Activated T-cell treated with anti-CD3 and anti-CD28 coated beads, Interleukin-2, amount 50 U/mL, for 72 hours (primary cell): ENCODE data around the gene DNAH2. TPM values are rescaled to one million over a fixed set of nuclear protein-coding genes. Genes with fewer than 3 reads are reported as not detected.
A peak's percentile ranks its signal among the peaks of the same experiment; 100 is the strongest.

Source experiments
- ATAC-seq, 2 donors: fragments of 150-1000 bp; cut with Tn5 transposase; replicated peaks in 1 of 2; 2 replicates each; pipeline ENCODE4 v1.10.0; 2021; ENCODE audit warnings: moderate library complexity in 2 of 2, mild to moderate bottlenecking in 1 of 2
- DNase-seq, 2 donors: peaks; one replicate each; pipeline ENCODE4 v3.0.0; 2021 to 2022; ENCODE audit warnings: mixed read lengths in 1 of 2
- H3K27ac Mint-ChIP-seq: one replicate; pipeline ENCODE4 v1.8.0; 2022; ENCODE audit warnings: mild to moderate bottlenecking, moderate library complexity, mixed read lengths
- H3K27me3 Mint-ChIP-seq: one replicate; pipeline ENCODE4 v1.8.0; 2022; ENCODE audit warnings: low read depth, mixed read lengths
- H3K36me3 Mint-ChIP-seq, 2 donors: one replicate each; pipeline ENCODE4 v1.8.0; 2022; ENCODE audit warnings: mixed read lengths in 2 of 2, mild to moderate bottlenecking in 1 of 2; ENCODE audit not compliant: insufficient read depth in 2 of 2
- H3K4me1 Mint-ChIP-seq: one replicate; pipeline ENCODE4 v1.8.0; 2022; ENCODE audit warnings: low read depth, mixed read lengths
- H3K4me3 Mint-ChIP-seq, 2 donors: one replicate each; pipeline ENCODE4 v1.8.0; 2022; ENCODE audit warnings: mild to moderate bottlenecking in 2 of 2, mixed read lengths in 2 of 2, moderate library complexity in 2 of 2
- H3K9me3 Mint-ChIP-seq, 2 donors: one replicate each; pipeline ENCODE4 v1.8.0; 2022; ENCODE audit warnings: mixed read lengths in 2 of 2
- total RNA-seq, 2 donors: library from RNA; stranded (reverse); gene quantifications; one replicate each; pipeline ENCODE4 v1.2.3, GENCODE V29; 2022

DNAH2 gene
- total RNA-seq, 2 donors from 2014 or later = 0.05 to 0.07 TPM

GRCh38 chr17:7706631-7707354 is 10.8 kb upstream of the DNAH2 start:
- Mint-ChIP-seq H3K36me3 (peaks cover 0 to 3% of the 10 kb centered on the region in 2 donors), H3K9me3 (no peaks in the 10 kb centered on the region), H3K27ac (no peak overlapping the region), H3K4me1 (peaks cover 36% of the 10 kb centered on the region), H3K4me3 (peak overlapping the region in 1 of 2 donors; percentile 64), H3K27me3 (peaks cover 54% of the 10 kb centered on the region)
- no peak for ATAC-seq
- DNase-seq = no peak

DNA sequence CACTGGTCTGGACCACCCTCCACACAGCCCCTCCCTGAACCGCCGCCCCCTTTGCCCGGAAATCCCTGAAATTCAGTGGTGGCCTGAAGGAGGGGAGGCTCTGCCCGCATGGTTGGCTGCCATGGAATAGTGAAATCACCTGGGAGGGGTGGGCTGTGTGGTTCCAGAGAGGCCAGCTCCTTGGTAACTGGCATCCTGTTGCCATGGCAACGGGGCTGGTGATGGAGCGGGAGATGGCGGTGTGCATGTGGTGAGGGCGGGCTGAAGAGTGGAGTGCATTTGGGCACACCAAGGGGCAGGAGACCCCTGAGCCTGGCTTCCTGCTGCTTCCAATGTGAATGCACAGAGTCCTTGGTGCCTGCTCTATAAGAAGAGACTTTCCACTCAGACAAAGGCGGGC is 10.1 kb upstream of the DNAH2 start:
- DNase-seq (no peak), ATAC-seq (no peak)
- H3K4me3 Mint-ChIP-seq = no peak overlapping the region
- H3K27me3 Mint-ChIP-seq = peaks cover 59% of the 10 kb centered on the region
- H3K9me3 Mint-ChIP-seq = no peaks in the 10 kb centered on the region
- no peak overlapping the region for H3K27ac Mint-ChIP-seq
- H3K4me1 Mint-ChIP-seq = peaks cover 36% of the 10 kb centered on the region
- no peaks in the 10 kb centered on the region for H3K36me3 Mint-ChIP-seq

DNA sequence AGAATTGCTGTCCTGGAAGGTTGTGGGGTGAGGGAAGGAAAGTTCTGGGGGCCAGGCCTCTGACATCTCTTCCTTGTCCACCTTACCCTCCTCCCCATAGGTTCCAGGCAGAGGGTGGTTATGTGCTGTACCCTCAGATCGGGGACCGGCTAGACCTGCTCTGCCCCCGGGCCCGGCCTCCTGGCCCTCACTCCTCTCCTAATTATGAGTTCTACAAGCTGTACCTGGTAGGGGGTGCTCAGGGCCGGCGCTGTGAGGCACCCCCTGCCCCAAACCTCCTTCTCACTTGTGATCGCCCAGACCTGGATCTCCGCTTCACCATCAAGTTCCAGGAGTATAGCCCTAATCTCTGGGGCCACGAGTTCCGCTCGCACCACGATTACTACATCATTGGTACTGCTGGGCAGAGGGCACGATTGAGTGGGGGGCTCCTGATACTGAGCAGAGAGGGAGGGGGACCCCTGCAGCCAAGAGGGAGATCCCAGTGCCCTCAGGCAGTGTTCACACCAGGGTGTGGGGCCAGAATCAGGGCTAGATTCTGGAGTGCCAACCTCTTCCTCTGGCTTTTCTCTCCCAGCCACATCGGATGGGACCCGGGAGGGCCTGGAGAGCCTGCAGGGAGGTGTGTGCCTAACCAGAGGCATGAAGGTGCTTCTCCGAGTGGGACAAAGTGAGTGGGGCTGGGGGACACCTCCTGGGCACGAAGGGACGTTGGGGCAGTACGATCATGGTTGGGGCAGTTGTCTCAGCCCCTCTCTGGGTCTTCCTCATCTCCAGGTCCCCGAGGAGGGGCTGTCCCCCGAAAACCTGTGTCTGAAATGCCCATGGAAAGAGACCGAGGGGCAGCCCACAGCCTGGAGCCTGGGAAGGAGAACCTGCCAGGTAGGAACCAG is 9.4 kb upstream of the DNAH2 start:
- H3K9me3 Mint-ChIP-seq = no peaks in the 10 kb centered on the region
- no peak overlapping the region for H3K4me3 Mint-ChIP-seq
- H3K27me3 Mint-ChIP-seq = peaks cover 64% of the 10 kb centered on the region
- no peak overlapping the region for H3K27ac Mint-ChIP-seq
- peaks cover 36% of the 10 kb centered on the region for H3K4me1 Mint-ChIP-seq
- no peak for DNase-seq
- no peaks in the 10 kb centered on the region for H3K36me3 Mint-ChIP-seq
- ATAC-seq = no peak

DNA sequence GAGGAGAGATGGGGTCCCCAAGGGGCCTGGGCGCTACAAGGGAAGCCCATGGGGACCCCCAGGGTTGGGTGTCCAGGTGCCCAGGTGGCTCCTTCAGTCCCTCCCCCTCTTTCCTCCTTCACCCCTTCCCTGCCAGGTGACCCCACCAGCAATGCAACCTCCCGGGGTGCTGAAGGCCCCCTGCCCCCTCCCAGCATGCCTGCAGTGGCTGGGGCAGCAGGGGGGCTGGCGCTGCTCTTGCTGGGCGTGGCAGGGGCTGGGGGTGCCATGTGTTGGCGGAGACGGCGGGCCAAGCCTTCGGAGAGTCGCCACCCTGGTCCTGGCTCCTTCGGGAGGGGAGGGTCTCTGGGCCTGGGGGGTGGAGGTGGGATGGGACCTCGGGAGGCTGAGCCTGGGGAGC is 8.5 kb upstream of the DNAH2 start:
- no peak for DNase-seq
- Mint-ChIP-seq H3K4me3 (no peak overlapping the region), H3K4me1 (peaks cover 28% of the 10 kb centered on the region), H3K27ac (no peak overlapping the region), H3K27me3 (peaks cover 65% of the 10 kb centered on the region), H3K36me3 (no peaks in the 10 kb centered on the region), H3K9me3 (no peaks in the 10 kb centered on the region)
- no peak for ATAC-seq

DNA sequence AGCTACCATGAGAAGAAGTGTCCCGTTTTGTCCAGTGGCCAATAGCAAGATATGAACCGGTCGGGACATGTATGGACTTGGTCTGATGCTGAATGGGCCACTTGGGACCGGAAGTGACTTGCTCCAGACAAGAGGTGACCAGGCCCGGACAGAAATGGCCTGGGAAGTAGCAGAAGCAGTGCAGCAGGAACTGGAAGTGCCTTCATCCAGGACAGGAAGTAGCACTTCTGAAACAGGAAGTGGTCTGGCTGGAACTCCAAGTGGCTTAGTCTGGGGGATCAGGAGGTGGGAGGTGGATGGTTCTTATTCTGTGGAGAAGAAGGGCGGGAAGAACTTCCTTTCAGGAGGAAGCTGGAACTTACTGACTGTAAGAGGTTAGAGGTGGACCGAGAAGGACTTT is 7.2 kb upstream of the DNAH2 start:
- Mint-ChIP-seq H3K36me3 (no peaks in the 10 kb centered on the region), H3K27me3 (peaks cover 65% of the 10 kb centered on the region)

DNA sequence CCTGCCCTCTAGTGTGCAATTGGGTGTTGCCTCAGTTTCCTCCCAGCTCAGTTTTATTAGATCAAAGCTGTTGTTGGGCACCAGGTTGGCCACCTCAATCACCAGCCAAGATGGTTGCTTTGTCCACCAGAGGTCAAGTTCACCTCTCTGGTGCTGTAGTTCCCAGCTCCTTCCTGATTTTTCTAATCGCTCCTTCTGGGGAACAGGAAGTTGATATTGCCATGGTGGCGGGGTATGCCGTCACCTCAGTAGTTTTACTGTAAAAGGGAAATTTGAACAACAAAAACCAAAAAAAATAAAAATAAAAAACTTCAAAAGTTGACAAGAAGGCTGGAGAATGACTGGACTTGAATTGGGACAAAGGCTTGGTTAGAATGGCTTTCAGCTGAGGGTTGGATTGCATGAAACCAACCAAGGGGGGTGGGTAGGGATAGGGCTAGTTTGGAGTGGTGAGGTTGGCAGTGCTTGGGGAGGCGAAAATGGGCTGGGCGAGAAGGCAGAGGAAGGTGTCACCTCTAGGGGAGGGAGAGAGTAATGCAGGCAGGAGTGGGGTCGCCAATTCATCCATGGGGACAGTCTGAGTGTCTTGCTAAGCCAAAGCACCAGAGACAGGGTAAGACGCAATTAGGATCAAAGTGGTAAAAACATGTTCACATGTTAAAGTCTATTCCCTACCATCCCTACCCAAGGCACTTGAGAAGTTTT is 6.3 kb upstream of the DNAH2 start:
- no peak overlapping the region for H3K4me3 Mint-ChIP-seq
- H3K27me3 Mint-ChIP-seq = peaks cover 66% of the 10 kb centered on the region
- no peak for DNase-seq
- H3K27ac Mint-ChIP-seq = no peak overlapping the region
- peak; percentile 35 to 38 for ATAC-seq
- H3K4me1 Mint-ChIP-seq = peaks cover 15% of the 10 kb centered on the region
- no peaks in the 10 kb centered on the region for H3K9me3 Mint-ChIP-seq
- no peaks in the 10 kb centered on the region for H3K36me3 Mint-ChIP-seq

More for the DNA sequence above, 7.2 kb upstream of the DNAH2 start:
- H3K4me1 Mint-ChIP-seq = peaks cover 20% of the 10 kb centered on the region
- DNase-seq (no peak), ATAC-seq (no peak)
- H3K9me3 Mint-ChIP-seq = no peaks in the 10 kb centered on the region
- H3K27ac Mint-ChIP-seq = no peak overlapping the region
- H3K4me3 Mint-ChIP-seq = no peak overlapping the region

DNA sequence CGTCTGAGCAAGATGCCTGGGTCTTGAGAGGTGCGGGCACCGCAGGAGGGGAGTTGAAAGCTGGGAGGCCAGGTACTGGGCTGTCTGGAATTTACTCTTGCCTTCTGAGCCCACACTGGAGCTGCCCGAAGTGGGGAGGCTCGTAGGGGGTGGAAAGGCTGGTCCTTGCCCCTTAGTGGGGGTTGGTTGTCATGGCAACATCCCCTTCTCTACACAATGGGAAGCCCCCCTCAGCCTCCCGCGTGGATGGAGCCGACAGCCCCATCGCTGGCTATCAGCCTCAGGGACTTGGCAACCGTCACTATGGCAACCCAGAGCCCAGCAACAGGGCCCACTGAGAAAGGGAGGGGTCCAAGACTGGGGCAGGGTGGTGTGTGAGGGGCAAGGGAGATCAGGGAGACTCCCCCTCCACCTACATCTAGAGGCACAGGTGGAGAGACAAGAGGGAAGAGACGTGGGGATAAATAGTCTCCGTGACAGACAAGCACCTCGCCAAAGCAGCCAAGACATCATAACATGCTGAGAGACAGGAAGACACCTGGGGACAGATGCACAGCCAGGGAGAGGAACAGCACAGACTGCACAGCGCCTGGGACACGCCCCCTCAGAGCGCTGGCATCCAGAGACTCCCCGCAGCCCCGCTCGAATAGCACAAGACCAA is 5.3 kb upstream of the DNAH2 start:
- Mint-ChIP-seq H3K4me3 (no peak overlapping the region), H3K9me3 (no peaks in the 10 kb centered on the region), H3K36me3 (no peaks in the 10 kb centered on the region), H3K27ac (no peak overlapping the region), H3K4me1 (peaks cover 18% of the 10 kb centered on the region), H3K27me3 (peaks cover 66% of the 10 kb centered on the region)
- DNase-seq = no peak
- ATAC-seq = no peak

DNA sequence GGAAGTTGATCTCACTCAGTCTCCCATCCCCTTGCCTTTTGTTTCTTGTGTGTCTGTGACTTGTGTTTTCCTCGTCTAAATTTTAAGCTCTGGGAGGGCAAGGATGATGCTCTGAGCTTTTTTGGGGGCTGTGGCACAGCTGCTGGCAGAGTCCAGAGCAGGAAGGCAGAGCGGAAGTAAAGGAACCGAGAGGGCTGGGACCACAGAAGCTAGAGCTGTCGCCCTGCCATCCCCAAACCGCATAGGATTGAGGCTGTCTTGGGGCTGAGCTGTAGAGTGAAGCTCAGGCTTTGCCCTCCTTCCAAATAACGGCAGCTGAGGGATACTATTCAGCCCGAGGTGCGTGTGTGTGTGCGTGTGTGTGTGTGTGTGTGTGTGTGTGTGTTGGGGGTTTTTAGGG is 3.8 kb upstream of the DNAH2 start:
- Mint-ChIP-seq H3K36me3 (no peaks in the 10 kb centered on the region), H3K4me3 (no peak overlapping the region), H3K27me3 (peaks cover 79% of the 10 kb centered on the region), H3K9me3 (no peaks in the 10 kb centered on the region), H3K27ac (no peak overlapping the region), H3K4me1 (peaks cover 31% of the 10 kb centered on the region)
- ATAC-seq = no peak
- DNase-seq = no peak

GRCh38 chr17:7714721-7715594 is 2.6 kb upstream of the DNAH2 start:
- DNase-seq = no peak
- Mint-ChIP-seq H3K36me3 (no peaks in the 10 kb centered on the region), H3K27me3 (peaks cover 86% of the 10 kb centered on the region), H3K9me3 (no peaks in the 10 kb centered on the region), H3K4me3 (no peak overlapping the region), H3K4me1 (peaks cover 29% of the 10 kb centered on the region), H3K27ac (no peak overlapping the region)
- no peak for ATAC-seq

DNA sequence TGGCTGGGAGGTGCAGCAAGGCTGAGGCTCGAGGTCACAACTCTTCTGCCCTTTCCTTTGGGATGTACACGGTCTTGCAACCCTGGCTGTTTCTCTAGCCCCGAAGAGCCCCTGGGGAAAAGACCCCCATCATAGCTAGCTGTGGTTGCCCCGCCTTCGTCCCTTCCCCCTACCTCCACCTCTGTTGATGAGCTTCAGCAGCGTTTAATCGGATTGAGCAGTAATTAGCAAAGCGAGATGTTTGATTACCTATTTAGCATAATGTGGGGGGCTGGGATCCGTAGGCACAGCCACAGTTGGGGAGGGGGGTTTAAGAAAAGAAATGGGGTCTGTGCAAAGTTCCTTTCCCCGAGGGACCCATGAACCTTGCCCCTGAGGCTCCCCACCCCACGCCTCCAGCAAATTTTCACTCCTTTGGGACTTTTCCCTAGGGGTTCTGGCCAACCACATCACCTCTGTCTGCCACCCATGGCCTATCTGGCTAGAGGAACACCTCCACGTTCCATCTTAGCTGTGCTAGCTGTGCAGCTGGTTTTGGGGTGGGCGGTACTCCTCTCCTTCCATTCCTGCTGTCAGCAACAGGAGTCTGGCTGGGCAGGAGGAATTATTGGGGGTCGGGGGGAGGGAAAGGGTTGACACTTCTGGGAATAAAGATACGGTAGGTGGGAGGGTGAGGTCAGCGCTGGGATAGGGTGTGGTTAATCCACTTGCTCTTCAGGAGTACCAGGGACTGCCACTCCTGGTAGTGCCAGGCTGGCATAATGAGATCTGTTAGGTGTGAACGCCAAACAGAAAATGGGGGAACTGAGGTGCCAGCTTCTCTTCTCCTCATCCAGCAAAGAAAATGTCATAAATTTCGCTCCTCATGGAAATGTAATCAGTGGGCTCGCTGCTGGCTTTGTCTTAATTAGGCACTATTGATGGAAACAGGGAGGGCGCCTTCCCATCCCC is 1.3 kb upstream of the DNAH2 start:
- H3K36me3 Mint-ChIP-seq = no peaks in the 10 kb centered on the region
- no peak overlapping the region for H3K27ac Mint-ChIP-seq
- H3K27me3 Mint-ChIP-seq = peaks cover 88% of the 10 kb centered on the region
- no peak for ATAC-seq
- peaks cover 23% of the 10 kb centered on the region for H3K4me1 Mint-ChIP-seq
- H3K4me3 Mint-ChIP-seq = peak overlapping the region; percentile 88
- no peaks in the 10 kb centered on the region for H3K9me3 Mint-ChIP-seq
- DNase-seq = no peak

GRCh38 chr17:7717756-7718350 is 309 bp downstream of the DNAH2 start:
- Mint-ChIP-seq H3K4me3 (peak overlapping the region; percentile 88), H3K36me3 (no peaks in the 10 kb centered on the region), H3K27me3 (peaks cover 86% of the 10 kb centered on the region), H3K27ac (no peak overlapping the region), H3K9me3 (no peaks in the 10 kb centered on the region), H3K4me1 (peaks cover 23% of the 10 kb centered on the region)
- ATAC-seq = peak in 1 of 2 donors; percentile 45
- peak in 1 of 2 donors; percentile 33 for DNase-seq
